AG10803 (cell line): Measurements from ENCODE around the gene PDS5B.

Experiments
- DNase-seq: peaks from one replicate; pipeline ENCODE4 v3.0.0; 2010; ENCODE audit warnings: low read depth
- H3K4me3 ChIP-seq: 2 replicates; pipeline ENCODE4 v1.5.1; 2011; ENCODE audit warnings: mild to moderate bottlenecking, low read length, control low read depth
- TF ChIP-seq, protein P1 (sequence below): conservative IDR thresholded peaks from 2 replicates; pipeline ENCODE4 v1.5.1; 2011; ENCODE audit warnings: mild to moderate bottlenecking, low read length, control low read depth, inconsistent platforms

The PDS5B gene

DNA sequence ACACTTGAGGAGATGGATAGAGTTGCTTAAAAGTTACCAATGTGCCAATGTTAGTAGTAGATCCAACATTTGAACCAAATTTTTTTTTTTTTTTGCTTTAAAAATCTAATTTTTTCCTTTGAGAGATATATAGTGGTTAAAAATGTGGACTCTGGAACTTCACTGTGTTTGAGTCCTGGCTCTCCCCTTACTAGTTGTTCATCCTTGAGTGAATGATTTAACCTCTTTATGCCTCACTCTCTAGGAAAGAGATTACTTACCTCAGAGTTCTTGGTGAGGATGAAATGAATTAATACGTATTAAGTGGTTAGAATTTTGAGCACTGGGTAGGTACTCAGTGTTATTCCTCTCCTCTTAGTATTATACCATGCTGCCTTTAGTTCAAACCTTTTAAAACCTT, 24.3 kb downstream of the PDS5B start:
- H3K4me3 ChIP-seq: no peak overlapping the region
- TF ChIP-seq, protein P1, sequence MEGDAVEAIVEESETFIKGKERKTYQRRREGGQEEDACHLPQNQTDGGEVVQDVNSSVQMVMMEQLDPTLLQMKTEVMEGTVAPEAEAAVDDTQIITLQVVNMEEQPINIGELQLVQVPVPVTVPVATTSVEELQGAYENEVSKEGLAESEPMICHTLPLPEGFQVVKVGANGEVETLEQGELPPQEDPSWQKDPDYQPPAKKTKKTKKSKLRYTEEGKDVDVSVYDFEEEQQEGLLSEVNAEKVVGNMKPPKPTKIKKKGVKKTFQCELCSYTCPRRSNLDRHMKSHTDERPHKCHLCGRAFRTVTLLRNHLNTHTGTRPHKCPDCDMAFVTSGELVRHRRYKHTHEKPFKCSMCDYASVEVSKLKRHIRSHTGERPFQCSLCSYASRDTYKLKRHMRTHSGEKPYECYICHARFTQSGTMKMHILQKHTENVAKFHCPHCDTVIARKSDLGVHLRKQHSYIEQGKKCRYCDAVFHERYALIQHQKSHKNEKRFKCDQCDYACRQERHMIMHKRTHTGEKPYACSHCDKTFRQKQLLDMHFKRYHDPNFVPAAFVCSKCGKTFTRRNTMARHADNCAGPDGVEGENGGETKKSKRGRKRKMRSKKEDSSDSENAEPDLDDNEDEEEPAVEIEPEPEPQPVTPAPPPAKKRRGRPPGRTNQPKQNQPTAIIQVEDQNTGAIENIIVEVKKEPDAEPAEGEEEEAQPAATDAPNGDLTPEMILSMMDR: no peak
- no peak for DNase-seq

DNA sequence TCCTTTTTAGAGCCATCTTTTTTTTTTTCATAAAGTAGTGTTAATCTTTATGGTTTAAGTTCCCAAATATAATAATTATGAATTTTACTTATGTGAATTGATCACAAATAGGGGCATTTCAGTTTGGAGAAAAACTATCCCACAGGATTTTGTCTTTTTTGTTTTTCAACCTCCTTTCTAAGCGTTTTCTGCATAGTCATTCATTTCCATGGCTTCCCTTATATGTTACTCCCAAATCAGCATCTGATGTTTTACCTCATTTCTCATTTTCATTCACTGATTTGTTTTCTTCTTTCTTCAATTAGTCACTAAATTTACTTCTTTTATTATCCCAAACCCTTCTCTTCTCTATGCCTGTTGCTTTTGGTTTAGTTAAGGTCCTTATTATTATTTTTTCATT, 24.7 kb downstream of the PDS5B start:
- no peak for DNase-seq
- TF ChIP-seq, protein P1: no peak
- no peak overlapping the region for H3K4me3 ChIP-seq

DNA sequence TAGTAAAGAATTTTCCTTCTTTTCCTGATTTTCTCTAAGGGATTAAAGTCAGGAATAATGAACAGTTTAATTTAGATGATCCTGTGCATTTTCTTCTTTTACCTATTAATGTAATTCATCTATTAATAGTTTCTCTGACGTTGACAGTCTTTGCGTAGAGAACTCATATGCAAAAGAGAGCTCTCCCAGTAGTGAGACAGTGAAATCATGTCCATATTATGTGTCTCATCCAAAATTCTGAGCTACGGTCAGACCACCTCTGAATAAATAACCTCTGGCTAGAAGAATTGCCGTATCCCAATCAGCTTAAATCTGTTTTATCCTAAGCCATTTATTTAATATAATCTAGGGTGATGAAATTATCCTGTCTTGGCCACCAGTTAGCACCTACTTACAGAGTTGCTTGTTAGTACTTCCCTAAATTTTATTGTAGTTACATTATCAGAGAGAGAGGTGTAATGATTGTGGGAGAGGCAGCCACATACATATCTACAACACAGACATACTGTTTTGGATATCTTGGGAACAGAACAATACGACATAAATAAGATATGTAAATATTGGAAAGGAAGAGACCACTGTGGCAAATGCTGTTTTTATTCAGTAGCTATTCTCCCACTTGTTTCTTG, 30.7 kb downstream of the PDS5B start:
- no peak overlapping the region for H3K4me3 ChIP-seq
- no peak for DNase-seq
- TF ChIP-seq, protein P1: no peak

DNA sequence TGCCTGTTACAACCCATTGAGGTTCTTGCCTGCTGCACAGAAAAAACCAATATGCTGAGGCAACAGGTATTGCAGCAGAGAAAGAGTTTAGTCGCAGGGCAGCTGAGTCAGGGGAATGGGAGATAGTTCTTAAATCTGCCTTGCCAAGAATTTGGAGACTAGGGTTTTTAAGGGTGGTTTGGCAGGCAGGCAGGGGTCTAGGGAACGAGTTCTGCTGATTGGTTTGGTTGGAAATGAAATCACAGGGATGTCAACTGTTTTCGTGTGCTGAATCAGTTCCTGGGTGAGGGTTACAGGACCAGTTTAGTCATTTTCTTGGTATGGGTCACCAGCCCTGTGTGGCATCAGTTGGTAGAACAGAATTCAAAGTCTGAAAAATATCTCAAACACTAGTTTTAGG, 36.6 kb downstream of the PDS5B start:
- no peak overlapping the region for H3K4me3 ChIP-seq
- no peak for DNase-seq
- TF ChIP-seq, protein P1: no peak

DNA sequence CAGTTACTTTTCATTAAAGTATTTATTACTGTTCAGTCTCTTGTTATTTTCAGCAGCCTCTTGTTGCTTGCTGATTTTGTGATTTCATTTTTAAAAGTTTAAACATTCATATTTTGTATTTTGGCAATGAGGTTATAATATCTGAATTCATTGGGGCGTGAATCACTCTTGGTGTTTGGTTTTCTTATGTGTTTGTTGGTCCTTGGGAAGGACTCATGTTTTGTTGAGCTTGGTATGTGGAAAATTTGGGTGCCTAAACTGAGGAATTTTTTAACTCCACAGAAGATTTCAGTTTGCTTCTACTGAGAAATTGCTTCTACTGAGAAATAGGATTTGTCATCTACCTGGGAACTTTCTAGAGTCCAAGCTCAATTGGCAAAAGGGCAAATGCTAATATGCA, 38.2 kb downstream of the PDS5B start:
- TF ChIP-seq, protein P1: no peak
- no peak overlapping the region for H3K4me3 ChIP-seq
- peak; percentile 50 for DNase-seq

DNA sequence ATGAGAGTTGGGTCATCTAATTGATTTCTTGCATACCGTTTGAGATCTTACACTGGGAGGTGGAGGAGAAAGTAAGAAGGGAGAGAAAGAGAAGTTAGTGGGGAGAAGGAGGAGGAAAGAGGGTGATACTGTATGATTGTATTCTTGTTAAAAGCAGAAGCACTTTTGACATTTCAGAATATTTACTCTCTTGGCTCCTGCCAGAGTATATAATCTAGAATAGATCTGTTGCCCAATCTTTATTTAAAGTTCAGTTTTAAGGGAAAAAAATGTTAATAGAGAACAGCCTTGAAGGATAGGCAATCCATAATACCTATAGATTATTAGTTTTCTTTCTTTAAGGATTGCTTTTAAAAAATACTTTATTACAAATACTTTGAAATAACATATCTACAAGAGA, 41.5 kb downstream of the PDS5B start:
- no peak overlapping the region for H3K4me3 ChIP-seq
- DNase-seq: no peak
- TF ChIP-seq, protein P1: no peak

DNA sequence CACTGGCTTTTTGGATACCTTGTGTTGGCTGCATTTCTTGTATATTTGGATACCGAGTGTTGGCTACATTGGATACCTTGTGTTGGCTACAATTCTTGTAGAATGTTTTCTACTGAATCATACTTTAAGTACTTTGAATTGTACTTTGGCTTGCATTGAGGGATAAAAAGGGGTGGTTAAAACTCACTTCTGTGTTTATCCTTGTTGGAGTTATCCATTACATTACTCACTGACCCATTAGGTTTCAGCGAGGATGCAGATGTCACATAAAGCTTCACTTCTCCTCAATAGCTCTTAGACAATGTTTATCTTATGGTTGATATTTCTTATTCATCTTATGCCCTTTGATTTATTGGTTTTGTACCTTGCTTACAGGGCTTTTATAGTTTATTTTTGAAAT, 43.1 kb downstream of the PDS5B start:
- no peak for DNase-seq
- TF ChIP-seq, protein P1: no peak
- H3K4me3 ChIP-seq: no peak overlapping the region
